ENCODE measurements around the gene RAD9A. TPM values are rescaled to one million over a fixed set of nuclear protein-coding genes. Genes with fewer than 3 reads are reported as not detected.

The RAD9A gene
- total and polyA plus RNA-seq, 2 experiments from 2014 or later, result 13.9 to 17.0 TPM

DNA sequence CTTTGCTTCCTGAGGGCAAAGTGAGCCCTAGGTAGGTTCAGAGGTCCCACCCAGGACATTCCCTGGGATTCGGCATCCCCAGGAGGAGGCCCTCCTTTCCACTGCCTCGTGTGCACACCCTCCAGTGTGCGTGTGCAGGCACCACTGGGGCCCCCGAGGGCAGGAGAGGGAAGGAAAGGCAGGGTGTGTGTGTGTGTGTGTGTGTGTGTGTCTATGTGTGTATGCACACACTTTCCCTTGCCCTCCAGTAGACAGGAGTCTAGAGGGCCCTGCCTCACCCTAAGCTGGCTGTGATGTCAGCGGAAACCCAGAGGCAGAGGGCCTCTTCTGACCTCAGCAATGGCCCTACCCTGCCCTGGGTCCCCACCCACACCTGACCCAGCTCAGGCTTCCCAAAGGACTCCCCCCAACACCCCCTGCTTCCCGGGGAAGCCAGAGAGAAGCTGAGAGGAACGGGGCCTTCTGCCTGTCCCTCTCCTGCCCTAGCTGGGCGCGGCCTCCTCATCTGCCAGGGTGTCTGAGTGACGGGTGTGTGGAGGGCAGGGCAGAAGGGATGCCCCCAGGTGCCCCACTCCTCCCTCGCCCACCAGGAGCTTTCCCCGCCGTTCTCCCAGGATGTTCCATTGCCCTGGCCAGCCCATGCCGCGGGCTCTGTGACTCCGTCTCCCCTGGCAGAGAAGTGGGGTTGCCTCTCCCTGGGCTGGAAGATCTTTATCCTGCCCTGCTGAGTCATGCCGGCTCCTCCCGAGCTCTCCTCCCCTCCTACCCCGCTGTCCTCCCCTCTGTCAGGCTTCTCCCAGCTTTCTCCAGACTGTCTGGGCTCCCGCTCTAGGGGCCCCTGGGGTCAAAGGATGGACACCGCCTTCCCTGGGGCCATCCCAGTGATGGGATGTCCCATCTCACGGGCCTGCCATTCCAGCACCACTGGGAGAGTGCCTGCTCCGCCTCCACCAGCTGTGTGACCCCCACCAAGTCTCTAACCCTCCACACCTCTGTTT lies 12.4 kb upstream of the RAD9A start (continued):
- TF ChIP-seq ZNF114 (CRISPR knock-in tag; IDR thresholded peaks at IDR 0.05), result no peak
- no peak for TF ChIP-seq ZNF462 (CRISPR knock-in tag; IDR thresholded peaks at IDR 0.05)

DNA sequence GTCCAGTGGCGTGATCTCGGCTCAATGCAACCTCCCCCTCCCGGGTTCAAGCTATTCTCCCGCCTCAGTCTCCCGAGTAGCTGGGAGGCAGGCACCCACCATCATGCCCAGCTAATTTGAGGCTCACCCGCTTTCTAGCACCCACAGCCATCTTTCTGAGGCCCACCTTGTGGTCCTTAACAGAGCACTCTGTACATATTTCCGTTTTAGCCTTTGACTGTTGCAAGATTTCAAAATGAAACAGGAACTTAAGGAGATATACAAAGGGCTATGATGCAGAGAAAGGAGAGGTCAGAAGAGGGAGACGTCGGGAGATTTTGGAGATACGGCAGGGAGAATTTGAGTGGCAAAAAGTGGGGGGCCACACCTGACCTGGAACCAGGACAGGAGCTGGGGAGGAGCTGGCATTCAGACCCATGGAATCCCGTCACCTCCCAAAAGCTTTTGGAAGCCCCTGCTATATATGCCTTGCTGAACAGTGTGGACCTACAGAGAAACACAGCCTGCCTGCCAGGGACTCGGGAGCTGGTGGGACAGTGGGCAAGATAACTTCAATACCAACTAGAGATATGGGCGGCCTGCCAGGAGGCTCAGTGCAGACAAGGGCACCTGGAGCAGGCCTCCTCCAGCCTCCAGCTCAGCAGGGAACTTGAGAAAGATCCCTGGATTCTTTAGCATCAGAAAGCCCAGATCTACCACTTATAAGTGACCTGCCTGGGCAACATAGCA lies 10.4 kb upstream of the RAD9A start:
- DNase-seq (ENCODE audit: low spot score) (no peak), ATAC-seq (no peak)
- Histone ChIP-seq H3F3A (replicated peaks; ENCODE audit: low read depth) (no peaks in the 10 kb centered on the region; the same call in 1 of the 2 replicates), H3K4me2 (no peak overlapping the region), H4K20me1 (replicated peaks; ENCODE audit: insufficient read depth) (no peaks in the 10 kb centered on the region), H3K27ac (ENCODE audit: low read depth) (no peak overlapping the region), H3K4me3 (no peak overlapping the region), H3K79me2 (replicated peaks; ENCODE audit: insufficient read depth) (no peaks in the 10 kb centered on the region), H3K4me1 (ENCODE audit: insufficient read depth) (peaks cover 6% of the 10 kb centered on the region), H3K36me3 (ENCODE audit: insufficient read depth) (no peaks in the 10 kb centered on the region), H3K9me2 (ENCODE audit: insufficient read depth) (no peaks in the 10 kb centered on the region), H2AFZ (no peak overlapping the region), H3K27me3 (ENCODE audit: insufficient read depth) (peaks cover 33% of the 10 kb centered on the region)
- Mint-ChIP-seq H3K27me3 (ENCODE audit: insufficient read depth, low read depth, poor library complexity) (peaks cover 22% of the 10 kb centered on the region), H3K9me3 (no peaks in the 10 kb centered on the region; the same call in 1 of the 3 replicates), H3K4me1 (peaks cover 24% of the 10 kb centered on the region), H3K36me3 (ENCODE audit: low read depth) (no peaks in the 10 kb centered on the region), H3K4me3 (no peak overlapping the region), H3K27ac (no peak overlapping the region)
- TF ChIP-seq, protein P1, sequence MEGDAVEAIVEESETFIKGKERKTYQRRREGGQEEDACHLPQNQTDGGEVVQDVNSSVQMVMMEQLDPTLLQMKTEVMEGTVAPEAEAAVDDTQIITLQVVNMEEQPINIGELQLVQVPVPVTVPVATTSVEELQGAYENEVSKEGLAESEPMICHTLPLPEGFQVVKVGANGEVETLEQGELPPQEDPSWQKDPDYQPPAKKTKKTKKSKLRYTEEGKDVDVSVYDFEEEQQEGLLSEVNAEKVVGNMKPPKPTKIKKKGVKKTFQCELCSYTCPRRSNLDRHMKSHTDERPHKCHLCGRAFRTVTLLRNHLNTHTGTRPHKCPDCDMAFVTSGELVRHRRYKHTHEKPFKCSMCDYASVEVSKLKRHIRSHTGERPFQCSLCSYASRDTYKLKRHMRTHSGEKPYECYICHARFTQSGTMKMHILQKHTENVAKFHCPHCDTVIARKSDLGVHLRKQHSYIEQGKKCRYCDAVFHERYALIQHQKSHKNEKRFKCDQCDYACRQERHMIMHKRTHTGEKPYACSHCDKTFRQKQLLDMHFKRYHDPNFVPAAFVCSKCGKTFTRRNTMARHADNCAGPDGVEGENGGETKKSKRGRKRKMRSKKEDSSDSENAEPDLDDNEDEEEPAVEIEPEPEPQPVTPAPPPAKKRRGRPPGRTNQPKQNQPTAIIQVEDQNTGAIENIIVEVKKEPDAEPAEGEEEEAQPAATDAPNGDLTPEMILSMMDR (conservative IDR thresholded peaks at IDR 0.05; ENCODE audit: low read depth in 2 of 2), result no peak
- TF ChIP-seq POLR2AphosphoS5 (IDR thresholded peaks at IDR 0.05; ENCODE audit: low read depth) (no peak), EZH2phosphoT487 (IDR thresholded peaks at IDR 0.05; ENCODE audit: unreplicated experiment) (no peak)

Data from GM23338 (cell line).